ENCODE results near the gene PKP1.

DNA sequence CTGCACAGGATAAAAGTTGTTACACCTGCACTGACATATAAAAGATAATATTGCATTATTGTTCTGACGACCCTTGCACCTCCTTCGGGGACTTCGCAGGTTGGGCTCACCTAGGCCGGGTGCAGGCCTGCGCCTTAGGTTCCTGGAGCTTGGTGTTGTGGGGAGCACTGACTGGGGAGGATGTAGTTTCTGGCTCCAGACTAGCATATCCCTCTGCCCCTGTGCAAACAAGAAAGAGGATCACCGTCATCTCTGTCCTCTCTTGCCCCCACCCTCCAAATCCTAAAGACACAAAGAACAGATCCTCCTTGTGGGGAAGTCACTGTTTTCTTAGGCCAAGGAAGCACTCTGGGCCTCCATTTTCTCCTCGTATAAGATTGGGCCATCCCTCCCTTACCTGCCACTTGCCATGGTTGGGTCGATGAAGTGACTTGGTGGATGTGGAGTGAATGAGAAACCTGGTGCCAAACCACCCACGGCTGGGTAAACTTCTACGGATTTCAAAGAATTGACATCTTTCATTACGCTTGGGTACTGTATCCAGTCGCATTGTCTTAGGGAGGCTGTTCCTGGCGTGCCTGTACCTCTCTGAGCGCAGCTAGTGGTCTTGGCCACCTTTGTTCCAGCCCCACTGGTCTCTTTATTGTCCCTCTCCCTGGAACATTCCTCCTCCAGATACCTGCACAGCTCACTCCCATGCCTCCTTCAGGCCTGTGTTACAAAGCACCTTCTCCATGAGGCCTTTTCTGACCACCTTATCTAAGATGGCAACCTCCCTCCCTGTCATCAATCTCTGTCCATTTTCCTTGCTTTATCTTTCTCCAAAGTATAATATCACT, 34.4 kb upstream of the PKP1 start:
- TF ChIP-seq EZH2 (IDR thresholded peaks at IDR 0.05; ENCODE audit: borderline replicate concordance, low read length), result no peak
- no peak for TF ChIP-seq CTCF (conservative IDR thresholded peaks at IDR 0.05 in 1 of 2, IDR thresholded peaks at IDR 0.05 in 1 of 2; ENCODE audit: extremely low read depth in 1 of 2, insufficient read depth in 1 of 2, low read depth in 1 of 2, low read length in 2 of 2)
